Fibroblast of the aortic adventitia (primary cell): Measurements from ENCODE around the gene EMB. TPM values are rescaled to one million over a fixed set of nuclear protein-coding genes. Genes with fewer than 3 reads are reported as not detected.
"Not testable (repeated sequence)": the region's sequence is repeated elsewhere in the genome, so short reads cannot be mapped to it uniquely, and the experiment has no call there.

Experiments used
- DNase-seq: peaks from one replicate; pipeline ENCODE4 v3.0.0-alpha.2; 2010; ENCODE audit warnings: low read depth
- H3K4me3 ChIP-seq: 2 replicates; pipeline ENCODE4 v1.5.1; 2011; ENCODE audit warnings: low read depth, mild to moderate bottlenecking, control low read depth, low read length, moderate library complexity
- total RNA-seq: library from RNA; depleted of rRNA; stranded (reverse); fragments of >200 nt; gene quantifications from 2 replicates; pipeline ENCODE4 v1.2.3, GENCODE V29; 2012; ENCODE audit warnings: low replicate concordance
- TF ChIP-seq, protein P1 (sequence below): IDR thresholded peaks from 2 replicates; pipeline ENCODE4 v1.5.1; 2011; ENCODE audit warnings: mild to moderate bottlenecking, low read length, control low read depth, inconsistent platforms; ENCODE audit not compliant: insufficient read depth

The EMB gene
- total RNA-seq, 1 donor: 13.2 TPM

DNA sequence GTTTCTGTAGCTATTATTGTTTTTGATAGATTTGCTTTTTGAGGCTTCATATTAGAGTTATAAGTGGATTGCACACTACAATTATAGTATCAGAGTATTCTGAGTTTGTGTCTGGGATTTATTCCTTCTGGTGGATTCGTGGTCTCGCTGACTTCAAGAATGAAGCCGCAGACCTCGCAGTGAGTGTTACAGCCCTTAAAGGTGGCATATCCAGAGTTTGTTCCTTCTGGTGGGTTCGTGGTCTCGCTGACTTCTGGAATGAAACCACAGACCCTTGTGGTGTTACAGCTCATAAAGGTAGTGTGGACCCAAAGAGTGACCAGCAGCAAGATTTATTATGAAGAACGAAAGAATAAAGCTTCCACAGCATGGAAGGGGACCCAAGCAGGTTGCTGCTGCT is 6.9 kb upstream of the EMB start:
- no peak for DNase-seq
- TF ChIP-seq, protein P1, sequence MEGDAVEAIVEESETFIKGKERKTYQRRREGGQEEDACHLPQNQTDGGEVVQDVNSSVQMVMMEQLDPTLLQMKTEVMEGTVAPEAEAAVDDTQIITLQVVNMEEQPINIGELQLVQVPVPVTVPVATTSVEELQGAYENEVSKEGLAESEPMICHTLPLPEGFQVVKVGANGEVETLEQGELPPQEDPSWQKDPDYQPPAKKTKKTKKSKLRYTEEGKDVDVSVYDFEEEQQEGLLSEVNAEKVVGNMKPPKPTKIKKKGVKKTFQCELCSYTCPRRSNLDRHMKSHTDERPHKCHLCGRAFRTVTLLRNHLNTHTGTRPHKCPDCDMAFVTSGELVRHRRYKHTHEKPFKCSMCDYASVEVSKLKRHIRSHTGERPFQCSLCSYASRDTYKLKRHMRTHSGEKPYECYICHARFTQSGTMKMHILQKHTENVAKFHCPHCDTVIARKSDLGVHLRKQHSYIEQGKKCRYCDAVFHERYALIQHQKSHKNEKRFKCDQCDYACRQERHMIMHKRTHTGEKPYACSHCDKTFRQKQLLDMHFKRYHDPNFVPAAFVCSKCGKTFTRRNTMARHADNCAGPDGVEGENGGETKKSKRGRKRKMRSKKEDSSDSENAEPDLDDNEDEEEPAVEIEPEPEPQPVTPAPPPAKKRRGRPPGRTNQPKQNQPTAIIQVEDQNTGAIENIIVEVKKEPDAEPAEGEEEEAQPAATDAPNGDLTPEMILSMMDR: no peak
- no peak overlapping the region for H3K4me3 ChIP-seq

DNA sequence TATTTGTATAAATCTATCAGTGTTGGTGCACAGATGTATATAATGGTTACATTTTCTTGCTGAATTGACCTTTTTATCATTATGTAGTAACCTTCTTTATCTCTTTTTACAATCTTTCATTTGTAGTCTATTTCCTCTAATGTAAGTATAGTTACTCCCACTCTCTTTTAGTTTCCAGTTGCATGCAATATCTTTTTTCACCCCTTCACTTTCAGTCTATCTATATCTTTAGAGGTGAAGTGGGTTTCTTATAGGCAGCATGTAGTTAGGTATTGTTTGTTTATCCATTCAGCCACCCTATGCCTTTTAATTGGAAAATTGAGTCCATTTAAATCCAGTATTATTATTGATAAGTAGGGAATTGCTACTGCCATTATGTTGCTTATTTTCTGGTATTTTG is 6.1 kb upstream of the EMB start:
- TF ChIP-seq, protein P1: no peak
- no peak for DNase-seq
- H3K4me3 ChIP-seq: no peak overlapping the region

DNA sequence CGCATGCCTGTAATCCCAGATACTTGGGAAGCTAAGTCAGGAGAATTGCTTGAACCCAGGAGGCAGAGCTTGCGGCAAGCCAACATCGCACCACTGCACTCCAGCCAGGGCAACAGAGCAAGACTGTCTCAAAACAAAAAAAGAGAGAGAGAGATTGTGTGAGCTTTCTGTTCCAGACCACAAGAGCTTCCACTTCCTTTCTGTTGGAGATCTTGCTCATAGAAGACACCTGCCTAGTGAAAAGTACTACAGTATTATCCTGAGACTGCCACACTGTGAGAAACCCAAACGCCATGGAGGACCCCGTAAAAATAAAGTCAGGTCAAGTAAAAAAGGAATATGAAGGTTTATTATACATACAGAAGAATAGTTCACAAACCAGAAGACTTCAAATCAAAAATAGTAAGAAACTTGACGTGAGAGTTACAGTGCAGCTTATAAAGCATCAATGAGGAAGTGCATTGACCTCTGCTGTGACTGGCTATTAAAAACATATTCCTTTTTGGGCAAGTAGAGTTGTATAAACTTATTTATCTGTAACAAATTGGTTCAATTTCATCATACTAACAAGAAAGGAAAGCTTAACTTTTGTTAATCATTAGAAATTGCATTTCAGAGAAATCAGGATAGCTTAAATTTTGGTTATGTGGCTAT is 4.3 kb upstream of the EMB start:
- DNase-seq: no peak
- TF ChIP-seq, protein P1: no peak
- H3K4me3 ChIP-seq: no peak overlapping the region

DNA sequence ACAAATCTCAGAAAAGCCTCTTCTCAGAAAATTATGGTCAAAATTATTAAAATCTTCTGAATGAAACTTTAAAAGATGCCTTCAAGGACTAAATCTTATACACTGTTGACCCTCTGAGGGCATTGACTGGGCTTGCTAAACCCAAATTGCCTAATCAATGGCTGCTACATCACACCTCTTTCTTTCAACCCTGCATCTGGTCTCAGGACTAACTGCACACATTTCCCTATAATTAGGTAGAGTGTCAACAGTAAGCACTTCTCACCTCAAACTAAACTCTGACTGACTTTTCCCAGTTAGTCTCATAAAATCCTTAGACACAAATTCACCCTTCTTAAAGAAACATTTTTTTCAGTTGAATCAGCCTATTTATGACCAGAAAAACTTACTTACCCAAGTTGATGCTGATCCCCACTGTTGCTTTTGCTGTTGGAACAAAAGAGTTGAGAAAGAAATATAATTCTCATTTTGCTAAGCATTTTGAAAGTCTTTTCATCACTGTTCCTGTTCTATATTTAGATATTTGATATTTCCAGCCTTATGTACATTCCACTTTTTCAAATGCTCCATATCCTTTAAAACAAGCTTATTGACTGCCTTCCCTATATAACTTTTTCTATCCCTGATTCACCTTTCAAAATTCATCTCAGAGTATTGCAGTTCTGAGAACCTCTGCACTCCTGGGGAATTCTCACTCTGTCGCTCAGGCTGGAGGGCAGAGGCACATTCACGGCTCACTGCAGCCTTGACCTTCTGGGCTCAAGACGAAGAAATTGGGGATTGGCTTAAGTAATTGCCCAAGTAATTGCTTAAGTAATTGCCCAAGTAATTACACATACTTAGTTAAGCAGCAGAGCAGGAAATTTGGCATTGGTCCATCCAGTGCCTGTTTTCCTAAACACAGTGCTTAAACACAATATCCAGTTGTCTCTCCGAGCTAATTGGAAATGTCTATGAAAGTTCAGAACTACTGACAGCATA is 1.8 kb upstream of the EMB start:
- not testable (repeated sequence) for DNase-seq, H3K4me3 ChIP-seq

DNA sequence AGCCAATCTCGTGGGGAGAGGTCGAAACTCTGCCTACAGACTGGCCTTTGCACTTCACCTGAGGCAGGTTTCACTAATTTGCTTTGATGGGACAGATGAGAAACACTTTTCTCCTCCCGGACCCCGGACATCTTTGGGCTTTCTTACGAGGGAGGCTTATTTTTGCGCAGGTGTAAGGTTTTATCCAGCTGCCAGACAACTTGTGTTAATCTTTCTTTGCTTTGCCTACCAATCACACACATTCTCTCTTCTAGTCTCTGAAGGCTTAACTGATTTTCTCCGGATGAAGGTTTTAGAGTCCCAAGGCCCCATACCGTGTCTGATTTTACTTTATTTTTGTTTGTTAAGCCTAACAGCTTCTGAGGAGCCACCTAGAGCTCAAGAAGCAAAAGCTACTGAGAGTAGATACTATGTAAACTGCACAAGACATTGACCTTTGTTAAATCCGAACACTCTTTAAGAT is 436 bp upstream of the EMB start:
- peak overlapping the region; percentile 66 for H3K4me3 ChIP-seq
- TF ChIP-seq, protein P1: no peak
- DNase-seq: no peak

DNA sequence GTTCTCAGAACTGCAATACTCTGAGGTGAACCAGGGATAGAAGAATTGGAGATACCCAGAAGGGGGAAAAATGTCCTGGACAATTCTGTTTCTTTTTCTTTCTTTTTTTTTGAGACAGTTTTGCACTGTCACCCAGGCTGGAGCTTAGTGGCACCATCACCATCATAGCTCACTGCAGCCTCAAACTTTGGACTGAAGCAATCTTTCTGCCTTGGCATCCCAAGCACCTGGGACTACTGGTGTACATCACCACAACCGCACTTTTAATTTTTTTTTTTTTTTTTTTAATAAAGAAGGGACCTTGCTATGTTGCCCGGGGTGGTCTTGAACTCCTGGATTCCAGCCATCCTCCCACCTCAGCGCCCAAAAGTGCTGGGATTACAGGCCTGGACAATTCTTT is 1.9 kb downstream of the EMB start:
- H3K4me3 ChIP-seq: no peak overlapping the region
- TF ChIP-seq, protein P1: no peak
- DNase-seq: no peak

DNA sequence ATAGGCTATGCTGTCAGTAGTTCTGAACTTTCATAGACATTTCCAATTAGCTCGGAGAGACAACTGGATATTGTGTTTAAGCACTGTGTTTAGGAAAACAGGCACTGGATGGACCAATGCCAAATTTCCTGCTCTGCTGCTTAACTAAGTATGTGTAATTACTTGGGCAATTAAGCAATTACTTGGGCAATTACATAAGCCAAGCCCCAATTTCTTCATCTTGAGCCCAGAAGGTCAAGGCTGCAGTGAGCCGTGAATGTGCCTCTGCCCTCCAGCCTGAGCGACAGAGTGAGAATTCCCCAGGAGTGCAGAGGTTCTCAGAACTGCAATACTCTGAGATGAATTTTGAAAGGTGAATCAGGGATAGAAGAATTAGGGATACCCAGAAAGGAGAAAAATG is 3.0 kb downstream of the EMB start:
- DNase-seq, H3K4me3 ChIP-seq: not testable (repeated sequence)
